HepG2 (cell line): ENCODE measurements around the gene SAMD4A. TPM values are rescaled to one million over a fixed set of nuclear protein-coding genes. Genes with fewer than 3 reads are reported as not detected.

ENCODE experiments used
- CERS6 ChIP-seq: sonication (generic); formaldehyde crosslinking; IDR thresholded peaks from 2 replicates; pipeline ENCODE4 v1.5.0; 2020; ENCODE audit warnings: missing genetic modification reagents
- ELF3 ChIP-seq: IDR thresholded peaks from 2 replicates; pipeline ENCODE4 v1.6.1; 2016; ENCODE audit warnings: missing genetic modification reagents, missing compliant biosample characterization
- HNF1B ChIP-seq: sonication (generic); formaldehyde crosslinking; IDR thresholded peaks from 2 replicates; pipeline ENCODE4 v1.5.1; 2020; ENCODE audit warnings: mild to moderate bottlenecking, moderate library complexity, missing genetic modification reagents
- HNRNPK ChIP-seq: fragments of 200-400 bp; formaldehyde crosslinking; IDR thresholded peaks from 2 replicates; pipeline ENCODE4 v1.6.1; 2018; ENCODE audit warnings: low read length, low read depth, moderate library complexity, mild to moderate bottlenecking; ENCODE audit not compliant: poor library complexity, severe bottlenecking
- HOXA3 ChIP-seq: sonication (generic); formaldehyde crosslinking; IDR thresholded peaks from 2 replicates; pipeline ENCODE4 v1.5.0; 2020; ENCODE audit warnings: missing genetic modification reagents
- IRF9 ChIP-seq: sonication (generic); formaldehyde crosslinking; IDR thresholded peaks from 2 replicates; pipeline ENCODE4 v1.8.0; 2022; ENCODE audit warnings: missing genetic modification reagents, mild to moderate bottlenecking, borderline replicate concordance
- MIXL1 ChIP-seq: IDR thresholded peaks from 2 replicates; pipeline ENCODE4 v1.6.1; 2016
- NFYC ChIP-seq: IDR thresholded peaks from 2 replicates; pipeline ENCODE4 v1.6.1; 2016; ENCODE audit warnings: missing genetic modification reagents, missing compliant biosample characterization
- RAD21 ChIP-seq: fragments of 450-650 bp; formaldehyde crosslinking; IDR thresholded peaks from 2 replicates; pipeline ENCODE4 v1.5.0; 2020; ENCODE audit warnings: mild to moderate bottlenecking
- TFDP2 ChIP-seq: sonication (generic); formaldehyde crosslinking; IDR thresholded peaks from 2 replicates; pipeline ENCODE4 v1.4.0; 2020; ENCODE audit warnings: missing genetic modification reagents
- TRAFD1 ChIP-seq: sonication (generic); formaldehyde crosslinking; IDR thresholded peaks from 2 replicates; pipeline ENCODE4 v1.5.1; 2020; ENCODE audit warnings: missing genetic modification reagents, mild to moderate bottlenecking, borderline replicate concordance
- ZBTB37 ChIP-seq: sonication (generic); formaldehyde crosslinking; IDR thresholded peaks from 2 replicates; pipeline ENCODE4 v1.4.0; 2020; ENCODE audit warnings: mild to moderate bottlenecking, missing genetic modification reagents
- ZNF609 ChIP-seq: sonication (generic); formaldehyde crosslinking; IDR thresholded peaks from 2 replicates; pipeline ENCODE4 v1.4.0; 2020; ENCODE audit warnings: mild to moderate bottlenecking, missing genetic modification reagents, borderline replicate concordance
- polyA plus RNA-seq, 8 experiments: library from polyadenylated mRNA; depleted of rRNA in 3 of 8; stranded (reverse) in 7 of 8; unstranded in 1 of 8; fragments of >200 nt; fragmentation: Illumina TruSeq in 4 of 8; extraction: Trizol in 4 of 8; gene quantifications; 2 replicates each; pipeline versions ENCODE4 v1.2.1 to v1.2.3, GENCODE V29; 2011 to 2016; ENCODE audit warnings: low read depth in 4 of 8, missing spikeins in 1 of 8, mixed read lengths in 1 of 8; ENCODE audit not compliant: insufficient read depth in 1 of 8
- total RNA-seq, 5 experiments: library from RNA; depleted of rRNA; stranded (reverse); fragments of >200 nt; fragmentation: Illumina TruSeq; extraction: Trizol; gene quantifications; 2 replicates each; pipeline ENCODE4 v1.2.3, GENCODE V29; 2016; ENCODE audit warnings: low read depth in 1 of 5

Gene SAMD4A
- total and polyA plus RNA-seq, 2 of the 13 experiments (the other 11 are each of a cell fraction or from before 2014, with no cell fraction given) = 11.8 to 13.0 TPM

- TF ChIP-seq HNF1B (CRISPR knock-in tag) = peak; percentile 98
- 0 out of 2 replicates have a peak, but pooled peaks have one; percentile 28 for TF ChIP-seq IRF9 (CRISPR knock-in tag)
- peak; percentile 89 for TF ChIP-seq HOXA3 (CRISPR knock-in tag)
- no peak for TF ChIP-seq RAD21 (CRISPR knock-in tag)
- TF ChIP-seq NFYC = 0 out of 2 replicates have a peak, but pooled peaks have one; percentile 7
- TF ChIP-seq ZBTB37 (CRISPR knock-in tag) = no peak
- TF ChIP-seq MIXL1 (CRISPR knock-in tag) = peak; percentile 85; the same call in 1 of the 2 replicates
- TF ChIP-seq TFDP2 = 0 out of 2 replicates have a peak, but pooled peaks have one; percentile 37
- TF ChIP-seq HNRNPK = no peak
- no peak for TF ChIP-seq CERS6
- TF ChIP-seq TRAFD1 = no peak; the same call in 1 of the 2 replicates
- TF ChIP-seq ELF3 (CRISPR knock-in tag) = peak; percentile 52; the same call in 1 of the 2 replicates
- peak; percentile 78; the same call in 1 of the 2 replicates for TF ChIP-seq ZNF609 (CRISPR knock-in tag)
Observed at GRCh38 chr14:54837508-54838149, 270.7 kb downstream of the SAMD4A start (continued).
